ENCODE measurements around the gene TAF11. TPM values are rescaled to one million over a fixed set of nuclear protein-coding genes. Genes with fewer than 3 reads are reported as not detected.

Gene TAF11
- total RNA-seq, 3 donors from 2014 or later = 23.2 to 26.8 (median 24.2) TPM

- Histone ChIP-seq H3K9me3 (no peaks in the 10 kb centered on the region), H3K36me3 (ENCODE audit: low read depth) (no peaks in the 10 kb centered on the region), H3K4me1 (ENCODE audit: low read depth) (no peaks in the 10 kb centered on the region), H3K4me3 (no peak overlapping the region)
- DNase-seq = no peak
- no peak for TF ChIP-seq CTCF (IDR thresholded peaks at IDR 0.05)
- intact Hi-C loops (cut with DNase I, micrococcal nuclease) = no loop called here
- no peak for ATAC-seq
Measured at GRCh38 chr6:34839666-34840352, 48.0 kb downstream of the TAF11 start.

GRCh38 chr6:34837528-34837927 lies 50.3 kb downstream of the TAF11 start:
- Histone ChIP-seq H3K9me3 (no peaks in the 10 kb centered on the region), H3K36me3 (ENCODE audit: low read depth) (no peaks in the 10 kb centered on the region), H3K4me1 (ENCODE audit: low read depth) (no peaks in the 10 kb centered on the region), H3K4me3 (no peak overlapping the region)
- intact Hi-C loops (cut with DNase I, micrococcal nuclease) = no loop called here
- ATAC-seq (no peak), DNase-seq (no peak)
- no peak for TF ChIP-seq CTCF (IDR thresholded peaks at IDR 0.05)

GRCh38 chr6:34836451-34836850 lies 51.4 kb downstream of the TAF11 start:
- intact Hi-C loops (cut with DNase I, micrococcal nuclease) = no loop called here
- ATAC-seq = no peak

GRCh38 chr6:34836008-34836407 lies 51.8 kb downstream of the TAF11 start:
- ATAC-seq = no peak
- intact Hi-C loops (cut with DNase I, micrococcal nuclease) = no loop called here
- Histone ChIP-seq H3K36me3 (ENCODE audit: low read depth) (no peaks in the 10 kb centered on the region), H3K4me3 (no peak overlapping the region), H3K9me3 (no peaks in the 10 kb centered on the region), H3K4me1 (ENCODE audit: low read depth) (no peaks in the 10 kb centered on the region)
- no peak for TF ChIP-seq CTCF (IDR thresholded peaks at IDR 0.05)
- DNase-seq = no peak

More at GRCh38 chr6:34836451-34836850, 51.4 kb downstream of the TAF11 start:
- H3K36me3 ChIP-seq (ENCODE audit: low read depth) = no peaks in the 10 kb centered on the region
- H3K9me3 ChIP-seq = no peaks in the 10 kb centered on the region
- DNase-seq = no peak
- H3K4me1 ChIP-seq (ENCODE audit: low read depth) = no peaks in the 10 kb centered on the region
- TF ChIP-seq CTCF (IDR thresholded peaks at IDR 0.05) = no peak
- H3K4me3 ChIP-seq = no peak overlapping the region

GRCh38 chr6:34834789-34835518 lies 52.9 kb downstream of the TAF11 start:
- no peak for TF ChIP-seq CTCF (IDR thresholded peaks at IDR 0.05)
- no peaks in the 10 kb centered on the region for H3K9me3 ChIP-seq
- H3K36me3 ChIP-seq (ENCODE audit: low read depth) = no peaks in the 10 kb centered on the region
- DNase-seq (no peak), ATAC-seq (peak; percentile 9)
- no peaks in the 10 kb centered on the region for H3K4me1 ChIP-seq (ENCODE audit: low read depth)
- H3K4me3 ChIP-seq = no peak overlapping the region
- intact Hi-C loops (cut with DNase I, micrococcal nuclease) = no loop called here

All from mucosa of descending colon (tissue), 3 donors.